PC-3 (cell line): ENCODE results near the gene CRTAC1. TPM values are rescaled to one million over a fixed set of nuclear protein-coding genes. Genes with fewer than 3 reads are reported as not detected.

Experiments used
- ATAC-seq: fragments of 200-7000 bp; cut with Tn5 transposase; 2 replicates; pipeline ENCODE4 v1.9.1; 2020; ENCODE audit warnings: mild to moderate bottlenecking, moderate library complexity
- BruUV-seq: library from RNA; stranded (reverse); fragments of 400-500 nt; replicated peaks from 2 replicates; lab custom pipeline; 2021; lab: Mats Ljungman, UMichigan
- CTCF ChIA-PET: fragments of 300-600 bp; sonication (Branson Sonifier 250); formaldehyde crosslinking; loops from one replicate; lab custom pipeline; 2022; ENCODE audit warnings: antibody characterized with exemption; lab: Charles Lee
- POLR2A ChIA-PET: fragments of 300-600 bp; sonication (Branson Sonifier 250); formaldehyde crosslinking; loops from one replicate; lab custom pipeline; 2022; ENCODE audit warnings: antibody characterized with exemption; ENCODE audit not compliant: unreplicated experiment; lab: Charles Lee
- DNase-seq: peaks from one replicate; pipeline ENCODE4 v3.0.0-alpha.2; 2015
- H2AFZ ChIP-seq: fragments of 300-600 bp; sonication (generic); 2 replicates; pipeline ENCODE4 v1.6.0; 2016; ENCODE audit warnings: antibody characterized with exemption, low read length
- H3F3A ChIP-seq: fragments of 300-600 bp; sonication (generic); one replicate; pipeline ENCODE4 v1.6.0; 2017; ENCODE audit warnings: antibody characterized with exemption, low read length, control low read depth, mild to moderate bottlenecking; ENCODE audit not compliant: unreplicated experiment
- H3K27ac ChIP-seq: fragments of 300-600 bp; sonication (generic); 2 replicates; pipeline ENCODE4 v1.5.1; 2016; ENCODE audit warnings: mild to moderate bottlenecking, low read length
- H3K27me3 ChIP-seq: fragments of 300-600 bp; sonication (generic); 2 replicates; pipeline ENCODE4 v1.6.1; 2016; ENCODE audit warnings: low read length, mixed read lengths
- H3K36me3 ChIP-seq: fragments of 300-600 bp; sonication (generic); 2 replicates; pipeline ENCODE4 v1.6.1; 2016; ENCODE audit warnings: low read depth, mixed run types, low read length, mixed read lengths
- H3K4me1 ChIP-seq: fragments of 300-600 bp; sonication (generic); 2 replicates; pipeline ENCODE4 v1.5.1; 2016; ENCODE audit warnings: low read length; ENCODE audit not compliant: insufficient read depth
- H3K4me2 ChIP-seq: fragments of 300-600 bp; sonication (generic); 2 replicates; pipeline ENCODE4 v1.6.0; 2016; ENCODE audit warnings: low read length
- H3K4me3 ChIP-seq: fragments of 300-600 bp; sonication (generic); 2 replicates; pipeline ENCODE4 v1.5.1; 2016; ENCODE audit warnings: mild to moderate bottlenecking, low read length, mixed read lengths
- H3K79me2 ChIP-seq: fragments of 300-600 bp; sonication (generic); 2 replicates; pipeline ENCODE4 v1.6.1; 2017; ENCODE audit warnings: low read length, mixed read lengths
- H3K9ac ChIP-seq: fragments of 300-600 bp; sonication (generic); 2 replicates; pipeline ENCODE4 v1.6.0; 2016; ENCODE audit warnings: mild to moderate bottlenecking, low read length
- H3K9me2 ChIP-seq: fragments of 300-600 bp; sonication (generic); replicated peaks from 2 replicates; pipeline ENCODE4 v1.6.1; 2016; ENCODE audit warnings: mixed run types, low read length, mixed read lengths
- H3K9me3 ChIP-seq: fragments of 300-600 bp; sonication (generic); 2 replicates; pipeline ENCODE4 v1.6.1; 2016; ENCODE audit warnings: low read length, mixed read lengths
- H4K20me1 ChIP-seq: fragments of 300-600 bp; sonication (generic); 2 replicates; pipeline ENCODE4 v1.6.1; 2016; ENCODE audit warnings: low read length, mixed read lengths
- CTCF ChIP-seq: fragments of 300-600 bp; sonication (generic); conservative IDR thresholded peaks from 2 replicates; pipeline ENCODE4 v1.5.1; 2017; ENCODE audit warnings: antibody characterized with exemption, low read depth, mild to moderate bottlenecking, low read length
- EZH2 ChIP-seq: fragments of 300-600 bp; sonication (generic); IDR thresholded peaks from one replicate; pipeline ENCODE4 v1.6.1; 2017; ENCODE audit warnings: antibody characterized with exemption, mild to moderate bottlenecking, low read length; ENCODE audit not compliant: unreplicated experiment
- EZH2phosphoT487 ChIP-seq: fragments of 300-600 bp; sonication (generic); IDR thresholded peaks from 2 replicates; pipeline ENCODE4 v1.6.1; 2018; ENCODE audit warnings: mild to moderate bottlenecking, antibody characterized with exemption, low read length, borderline replicate concordance
- intact Hi-C: fragments of 100-400 bp; cut with micrococcal nuclease; formaldehyde crosslinking; loops from 2 replicates; pipeline ENCODE4 v1.9.0; 2023
- total RNA-seq: library from RNA; depleted of rRNA; stranded (reverse); fragments of >200 nt; gene quantifications from 2 replicates; pipeline ENCODE4 v1.2.3, GENCODE V29; 2014

The CRTAC1 gene
- total RNA-seq, 1 experiment from 2014 or later = not detected

- BruUV-seq = no TSS peak
- no peaks in the 10 kb centered on the region for H3K9me2 ChIP-seq
- POLR2A ChIA-PET = no interaction called here
- H3K36me3 ChIP-seq = no peaks in the 10 kb centered on the region
- no peaks in the 10 kb centered on the region for H3K79me2 ChIP-seq
- no peak overlapping the region for H3K27ac ChIP-seq
- no peaks in the 10 kb centered on the region for H3K27me3 ChIP-seq
- H3K4me2 ChIP-seq = no peak overlapping the region
- CTCF ChIA-PET = no interaction called here
- ATAC-seq (no peak), DNase-seq (no peak)
- H3K4me1 ChIP-seq = peaks cover 28% of the 10 kb centered on the region
- intact Hi-C loops = no loop called here
- no peak overlapping the region for H3K4me3 ChIP-seq
- no peak overlapping the region for H2AFZ ChIP-seq
- H3K9me3 ChIP-seq = no peaks in the 10 kb centered on the region
- H3K9ac ChIP-seq = no peak overlapping the region
- H4K20me1 ChIP-seq = no peaks in the 10 kb centered on the region
- H3F3A ChIP-seq = no peaks in the 10 kb centered on the region
- no peak for TF ChIP-seq EZH2
These were observed 150.3 kb downstream of the CRTAC1 start for GRCh38 chr10:97880109-97880508.

- no peak for TF ChIP-seq CTCF
- no peak for TF ChIP-seq EZH2phosphoT487
- TF ChIP-seq EZH2 = no peak
- no peaks in the 10 kb centered on the region for H3F3A ChIP-seq
- H3K36me3 ChIP-seq = no peaks in the 10 kb centered on the region
- H2AFZ ChIP-seq = 0 out of 2 replicates have a peak overlapping the region, but pooled peaks have one; percentile 22
- no peaks in the 10 kb centered on the region for H4K20me1 ChIP-seq
- H3K4me1 ChIP-seq = peaks cover 28% of the 10 kb centered on the region
- no peaks in the 10 kb centered on the region for H3K9me3 ChIP-seq
- H3K4me3 ChIP-seq = no peak overlapping the region
- BruUV-seq = no TSS peak
- CTCF ChIA-PET = no interaction called here
- H3K27me3 ChIP-seq = no peaks in the 10 kb centered on the region
- H3K9ac ChIP-seq = no peak overlapping the region
- ATAC-seq = no peak
- DNase-seq = no peak
- intact Hi-C loops = no loop called here
- H3K79me2 ChIP-seq = no peaks in the 10 kb centered on the region
- POLR2A ChIA-PET = no interaction called here
- H3K4me2 ChIP-seq = no peak overlapping the region
- H3K9me2 ChIP-seq = no peaks in the 10 kb centered on the region
- no peak overlapping the region for H3K27ac ChIP-seq
These were observed 151.2 kb downstream of the CRTAC1 start for GRCh38 chr10:97879241-97879640.

- CTCF ChIA-PET = no interaction called here
- intact Hi-C loops = no loop called here
- Histone ChIP-seq H3K27ac (no peak overlapping the region), H3K36me3 (no peaks in the 10 kb centered on the region), H3K4me2 (no peak overlapping the region), H3K27me3 (no peaks in the 10 kb centered on the region), H2AFZ (no peak overlapping the region), H3K79me2 (no peaks in the 10 kb centered on the region), H3K9ac (no peak overlapping the region), H3K9me3 (no peaks in the 10 kb centered on the region), H4K20me1 (no peaks in the 10 kb centered on the region), H3K4me1 (peaks cover 11% of the 10 kb centered on the region), H3K9me2 (no peaks in the 10 kb centered on the region), H3F3A (no peaks in the 10 kb centered on the region), H3K4me3 (no peak overlapping the region)
- no peak for DNase-seq
- ATAC-seq = no peak
- BruUV-seq = no TSS peak
- no peak for TF ChIP-seq CTCF
- TF ChIP-seq EZH2 = no peak
- TF ChIP-seq EZH2phosphoT487 = no peak
- POLR2A ChIA-PET = interaction anchor here (0.6 kb wide), 1 partner anchor 1745 kb away, joined by 3 read pairs; no protein-coding TSS in a partner anchor
These were observed 154.0 kb downstream of the CRTAC1 start for GRCh38 chr10:97876402-97876801.
